HG03469 (cell line): Measurements from ENCODE around the gene ATXN10.

Experiments used
- ATAC-seq: cut with Tn5 transposase; IDR thresholded peaks from one replicate; pipeline ENCODE4 v1.9.1; 2021; ENCODE audit warnings: mild to moderate bottlenecking, moderate library complexity, moderate number of reproducible peaks; ENCODE audit not compliant: unreplicated experiment

The ATXN10 gene

GRCh38 chr22:45872659-45873263 lies 201.1 kb downstream of the ATXN10 start:
- ATAC-seq, result no peak

- no peak for ATAC-seq
These were observed 204.8 kb downstream of the ATXN10 start for GRCh38 chr22:45876136-45877035.

- no peak for ATAC-seq
These were observed 205.4 kb downstream of the ATXN10 start for GRCh38 chr22:45877036-45877380.

GRCh38 chr22:45877651-45878050 lies 206.0 kb downstream of the ATXN10 start:
- no peak for ATAC-seq

GRCh38 chr22:45878051-45878781 lies 206.6 kb downstream of the ATXN10 start:
- ATAC-seq, result no peak

GRCh38 chr22:45878901-45879551 lies 207.4 kb downstream of the ATXN10 start:
- ATAC-seq, result no peak

- no peak for ATAC-seq
These were observed 207.9 kb downstream of the ATXN10 start for GRCh38 chr22:45879552-45879949.

- ATAC-seq, result no peak
These were observed 208.6 kb downstream of the ATXN10 start for GRCh38 chr22:45880091-45880715.

GRCh38 chr22:45880716-45881523 lies 209.3 kb downstream of the ATXN10 start:
- ATAC-seq, result no peak

- no peak for ATAC-seq
These were observed 209.9 kb downstream of the ATXN10 start for GRCh38 chr22:45881524-45881875.

GRCh38 chr22:45882881-45883810 lies 211.5 kb downstream of the ATXN10 start:
- ATAC-seq, result no peak

GRCh38 chr22:45883811-45884170 lies 212.2 kb downstream of the ATXN10 start:
- ATAC-seq, result no peak

GRCh38 chr22:45884201-45885062 lies 212.8 kb downstream of the ATXN10 start:
- ATAC-seq, result no peak

- ATAC-seq, result no peak
These were observed 213.7 kb downstream of the ATXN10 start for GRCh38 chr22:45885171-45885840.

GRCh38 chr22:45885941-45886395 lies 214.3 kb downstream of the ATXN10 start:
- ATAC-seq, result no peak

- no peak for ATAC-seq
These were observed 214.9 kb downstream of the ATXN10 start for GRCh38 chr22:45886540-45886939.
